ENCODE results near the gene ATP9B. TPM values are rescaled to one million over a fixed set of nuclear protein-coding genes. Genes with fewer than 3 reads are reported as not detected.
A peak's percentile ranks its signal among the peaks of the same experiment; 100 is the strongest.

Gene ATP9B
- total RNA-seq, 1 experiment from 2014 or later: 20.9 TPM

GRCh38 chr18:79300413-79300812, 231.2 kb downstream of the ATP9B start:
- no peak for DNase-seq
- peaks cover 0 to 8% (median 3%) of the 10 kb centered on the region in 3 experiments; a peak in 3 of 7 replicates for H3K36me3 Mint-ChIP-seq (ENCODE audit: insufficient read depth in 1 of 3, low read depth in 3 of 3)
- Histone ChIP-seq H4K20me1 (ENCODE audit: control insufficient read depth, insufficient read depth, insufficient read length) (no peaks in the 10 kb centered on the region), H3K56ac (ENCODE audit: insufficient read length, low read depth, low read length) (no peak overlapping the region), H3K14ac (ENCODE audit: insufficient read depth, low read length) (no peak overlapping the region), H3K27me3 (ENCODE audit: insufficient read depth, low read length) (no peaks in the 10 kb centered on the region), H3K79me2 (ENCODE audit: insufficient read depth, low read length) (no peaks in the 10 kb centered on the region), H3K23me2 (ENCODE audit: insufficient read length, low read depth, low read length, poor library complexity, severe bottlenecking) (no peaks in the 10 kb centered on the region), H2BK5ac (ENCODE audit: insufficient read length, low read length) (no peak overlapping the region), H2AK5ac (ENCODE audit: insufficient read length, low read length) (no peak overlapping the region), H3K27ac (ENCODE audit: insufficient read length, low read depth, low read length) (no peak overlapping the region), H3K9me3 (ENCODE audit: control insufficient read depth, low read depth, low read length) (no peaks in the 10 kb centered on the region), H3K4me1 (ENCODE audit: insufficient read depth, low read length) (no peaks in the 10 kb centered on the region), H3K4me2 (ENCODE audit: insufficient read depth, insufficient read length, low read length) (no peak overlapping the region), H4K91ac (ENCODE audit: insufficient read length, low read depth, low read length) (no peak overlapping the region), H2BK15ac (ENCODE audit: low read depth, low read length) (no peak overlapping the region), H4K5ac (ENCODE audit: insufficient read length, low read depth, low read length) (no peak overlapping the region), H3K18ac (ENCODE audit: insufficient read length, low read depth, low read length) (no peak overlapping the region), H2AFZ (ENCODE audit: low read length) (no peak overlapping the region), H3K79me1 (ENCODE audit: insufficient read depth, low read depth, low read length, poor library complexity, severe bottlenecking) (no peaks in the 10 kb centered on the region), H3K9ac (ENCODE audit: extremely low read depth, insufficient read length, low read length) (no peak overlapping the region), H2BK120ac (ENCODE audit: low read depth, low read length, poor library complexity, severe bottlenecking) (no peak overlapping the region), H2BK20ac (ENCODE audit: low read depth, low read length, poor library complexity, severe bottlenecking) (no peak overlapping the region), H3K4ac (ENCODE audit: low read depth, low read length) (no peak overlapping the region), H3T11ph (ENCODE audit: low read length) (no peak overlapping the region), H3K23ac (ENCODE audit: insufficient read length, low read depth, low read length) (no peak overlapping the region), H2BK12ac (ENCODE audit: insufficient read length, low read depth, low read length) (no peak overlapping the region), H4K8ac (replicated peaks; ENCODE audit: insufficient read length, low read depth, low read length) (no peak overlapping the region)
- no CpG with 5 or more reads among the region's 9 CpGs for WGBS (ENCODE audit: extremely low coverage, insufficient read length, low lambda C conversion rate)
- H3K27me3 Mint-ChIP-seq (ENCODE audit: low read depth): no peaks in the 10 kb centered on the region
- peaks cover 5 to 6% of the 10 kb centered on the region in 2 experiments for H3K4me1 Mint-ChIP-seq
- H3K4me3 Mint-ChIP-seq: no peak overlapping the region
- H3K9me3 Mint-ChIP-seq: no peaks in the 10 kb centered on the region
- peak overlapping the region in 1 of 3 experiments; percentile 22; a peak in 1 of 7 replicates for H3K27ac Mint-ChIP-seq
- TF ChIP-seq, protein P1, sequence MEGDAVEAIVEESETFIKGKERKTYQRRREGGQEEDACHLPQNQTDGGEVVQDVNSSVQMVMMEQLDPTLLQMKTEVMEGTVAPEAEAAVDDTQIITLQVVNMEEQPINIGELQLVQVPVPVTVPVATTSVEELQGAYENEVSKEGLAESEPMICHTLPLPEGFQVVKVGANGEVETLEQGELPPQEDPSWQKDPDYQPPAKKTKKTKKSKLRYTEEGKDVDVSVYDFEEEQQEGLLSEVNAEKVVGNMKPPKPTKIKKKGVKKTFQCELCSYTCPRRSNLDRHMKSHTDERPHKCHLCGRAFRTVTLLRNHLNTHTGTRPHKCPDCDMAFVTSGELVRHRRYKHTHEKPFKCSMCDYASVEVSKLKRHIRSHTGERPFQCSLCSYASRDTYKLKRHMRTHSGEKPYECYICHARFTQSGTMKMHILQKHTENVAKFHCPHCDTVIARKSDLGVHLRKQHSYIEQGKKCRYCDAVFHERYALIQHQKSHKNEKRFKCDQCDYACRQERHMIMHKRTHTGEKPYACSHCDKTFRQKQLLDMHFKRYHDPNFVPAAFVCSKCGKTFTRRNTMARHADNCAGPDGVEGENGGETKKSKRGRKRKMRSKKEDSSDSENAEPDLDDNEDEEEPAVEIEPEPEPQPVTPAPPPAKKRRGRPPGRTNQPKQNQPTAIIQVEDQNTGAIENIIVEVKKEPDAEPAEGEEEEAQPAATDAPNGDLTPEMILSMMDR (conservative IDR thresholded peaks at IDR 0.05): no peak
